HepG2 (cell line): ENCODE results near the gene NME1. TPM values are rescaled to one million over a fixed set of nuclear protein-coding genes. Genes with fewer than 3 reads are reported as not detected.

ENCODE experiments used
- ATF5 ChIP-seq: sonication (generic); formaldehyde crosslinking; IDR thresholded peaks from 2 replicates; pipeline ENCODE4 v1.4.0; 2020; ENCODE audit warnings: mild to moderate bottlenecking, low read depth, missing genetic modification reagents
- ELF1 ChIP-seq: sonication (generic); formaldehyde crosslinking; IDR thresholded peaks from 2 replicates; pipeline ENCODE4 v1.4.0; 2020; ENCODE audit warnings: missing genetic modification reagents
- ERF ChIP-seq: IDR thresholded peaks from 2 replicates; pipeline ENCODE4 v1.6.1; 2018; ENCODE audit warnings: missing biosample characterization, missing genetic modification reagents
- HDAC1 ChIP-seq: sonication (generic); formaldehyde crosslinking; IDR thresholded peaks from 2 replicates; pipeline ENCODE4 v1.5.1; 2020; ENCODE audit warnings: mild to moderate bottlenecking, missing genetic modification reagents
- MAX ChIP-seq: IDR thresholded peaks from 2 replicates; pipeline ENCODE4 v1.6.1; 2012; ENCODE audit warnings: inconsistent platforms
- MXI1 ChIP-seq: IDR thresholded peaks from 3 replicates; pipeline ENCODE4 v1.6.1; 2012; ENCODE audit warnings: low read depth, low read length, inconsistent platforms, borderline replicate concordance
- NFYC ChIP-seq: IDR thresholded peaks from 2 replicates; pipeline ENCODE4 v1.6.1; 2016; ENCODE audit warnings: missing genetic modification reagents, missing compliant biosample characterization
- PREB ChIP-seq: sonication (generic); formaldehyde crosslinking; IDR thresholded peaks from 2 replicates; pipeline ENCODE4 v1.4.0; 2020; ENCODE audit warnings: missing genetic modification reagents
- TFDP1 ChIP-seq: IDR thresholded peaks from 2 replicates; pipeline ENCODE4 v1.6.1; 2016; ENCODE audit warnings: missing compliant biosample characterization, missing genetic modification reagents, borderline replicate concordance
- ZFY ChIP-seq: sonication (generic); formaldehyde crosslinking; IDR thresholded peaks from 2 replicates; pipeline ENCODE4 v1.4.0; 2020; ENCODE audit warnings: missing genetic modification reagents
- ZNF292 ChIP-seq: sonication (generic); formaldehyde crosslinking; IDR thresholded peaks from 2 replicates; pipeline ENCODE4 v1.8.1; 2022; ENCODE audit warnings: mild to moderate bottlenecking, low read depth, missing genetic modification reagents, borderline replicate concordance
- ZNF550 ChIP-seq: sonication (generic); formaldehyde crosslinking; IDR thresholded peaks from 2 replicates; pipeline ENCODE4 v1.4.0; 2020; ENCODE audit warnings: mild to moderate bottlenecking, missing genetic modification reagents, borderline replicate concordance
- ZNF558 ChIP-seq: sonication (generic); formaldehyde crosslinking; IDR thresholded peaks from 2 replicates; pipeline ENCODE4 v1.9.0; 2022; ENCODE audit warnings: mild to moderate bottlenecking, missing genetic modification reagents, borderline replicate concordance
- ZNF607 ChIP-seq: sonication (generic); formaldehyde crosslinking; IDR thresholded peaks from 2 replicates; pipeline ENCODE4 v1.5.1; 2020; ENCODE audit warnings: missing genetic modification reagents, mild to moderate bottlenecking, borderline replicate concordance
- ZSCAN21 ChIP-seq: sonication (generic); formaldehyde crosslinking; IDR thresholded peaks from 2 replicates; pipeline ENCODE4 v1.8.0; 2022; ENCODE audit warnings: mild to moderate bottlenecking, missing genetic modification reagents, moderate library complexity, borderline replicate concordance
- polyA plus RNA-seq, 8 experiments: library from polyadenylated mRNA; depleted of rRNA in 3 of 8; stranded (reverse) in 7 of 8; unstranded in 1 of 8; fragments of >200 nt; fragmentation: Illumina TruSeq in 4 of 8; extraction: Trizol in 4 of 8; gene quantifications; 2 replicates each; pipeline versions ENCODE4 v1.2.1 to v1.2.3, GENCODE V29; 2011 to 2016; ENCODE audit warnings: low read depth in 4 of 8, missing spikeins in 1 of 8, mixed read lengths in 1 of 8; ENCODE audit not compliant: insufficient read depth in 1 of 8
- total RNA-seq, 5 experiments: library from RNA; depleted of rRNA; stranded (reverse); fragments of >200 nt; fragmentation: Illumina TruSeq; extraction: Trizol; gene quantifications; 2 replicates each; pipeline ENCODE4 v1.2.3, GENCODE V29; 2016; ENCODE audit warnings: low read depth in 1 of 5
- TF ChIP-seq, protein P1 (sequence below): IDR thresholded peaks from 2 replicates; pipeline ENCODE4 v1.6.1; 2016; ENCODE audit warnings: missing biosample characterization, missing genetic modification reagents, low read depth
- TF ChIP-seq, protein P2 (sequence below): sonication (generic); formaldehyde crosslinking; IDR thresholded peaks from 2 replicates; pipeline ENCODE4 v1.4.0; 2020; ENCODE audit warnings: missing genetic modification reagents, mild to moderate bottlenecking, borderline replicate concordance
- TF ChIP-seq, protein P3 (sequence below): IDR thresholded peaks from 2 replicates; pipeline ENCODE4 v1.6.1; 2016; ENCODE audit warnings: mild to moderate bottlenecking

NME1 gene
- total and polyA plus RNA-seq, 2 of the 13 experiments (the other 11 are each of a cell fraction or from before 2014, with no cell fraction given): 295 to 516 TPM

DNA sequence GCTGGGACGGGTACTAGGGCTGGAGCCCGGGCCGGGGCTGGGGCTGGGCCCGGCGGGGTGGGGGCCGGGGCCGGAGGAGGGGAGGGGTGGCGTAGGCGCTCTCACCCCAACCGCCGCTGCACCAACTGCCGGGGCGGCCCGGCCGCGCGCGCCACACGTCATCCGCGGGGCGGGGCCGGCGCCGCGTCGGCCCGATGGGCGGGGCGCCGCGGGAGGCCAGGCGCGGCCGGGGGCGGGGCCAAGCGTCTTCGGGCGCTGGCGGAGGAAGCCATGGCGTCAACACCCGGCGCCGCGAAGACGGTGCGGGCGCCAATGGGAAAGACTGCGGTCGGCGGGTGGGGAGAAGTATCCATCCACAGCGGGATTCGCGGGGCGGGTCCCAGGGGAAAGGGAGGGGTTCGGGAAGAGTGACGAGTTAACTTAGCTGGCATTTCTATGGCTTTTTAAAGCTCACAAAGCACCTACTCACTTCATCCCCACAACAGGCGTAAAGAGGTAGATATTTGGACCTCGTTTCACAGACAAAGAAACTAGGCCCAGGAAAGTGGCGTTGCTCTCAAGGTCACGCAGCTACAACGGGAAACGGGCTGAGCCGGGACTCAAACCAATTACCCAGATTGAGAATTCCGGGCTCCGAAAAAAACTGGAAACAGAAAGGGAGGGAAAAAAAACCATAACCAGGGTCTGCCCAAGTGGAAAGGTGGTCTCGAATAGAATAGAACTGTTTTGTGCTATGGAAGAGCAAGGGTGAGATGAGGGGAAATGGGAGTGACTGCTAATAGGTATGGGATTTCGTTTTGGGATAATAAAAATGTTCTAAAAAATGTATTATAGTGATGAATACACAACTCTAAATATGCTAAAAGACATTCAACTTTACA lies 32.4 kb upstream of the NME1 start, which contains the start of gene SPAG9 (continued):
- 0 out of 2 replicates have a peak, but pooled peaks have one; percentile 49 for TF ChIP-seq ZNF550 (CRISPR knock-in tag)
- TF ChIP-seq, protein P1, sequence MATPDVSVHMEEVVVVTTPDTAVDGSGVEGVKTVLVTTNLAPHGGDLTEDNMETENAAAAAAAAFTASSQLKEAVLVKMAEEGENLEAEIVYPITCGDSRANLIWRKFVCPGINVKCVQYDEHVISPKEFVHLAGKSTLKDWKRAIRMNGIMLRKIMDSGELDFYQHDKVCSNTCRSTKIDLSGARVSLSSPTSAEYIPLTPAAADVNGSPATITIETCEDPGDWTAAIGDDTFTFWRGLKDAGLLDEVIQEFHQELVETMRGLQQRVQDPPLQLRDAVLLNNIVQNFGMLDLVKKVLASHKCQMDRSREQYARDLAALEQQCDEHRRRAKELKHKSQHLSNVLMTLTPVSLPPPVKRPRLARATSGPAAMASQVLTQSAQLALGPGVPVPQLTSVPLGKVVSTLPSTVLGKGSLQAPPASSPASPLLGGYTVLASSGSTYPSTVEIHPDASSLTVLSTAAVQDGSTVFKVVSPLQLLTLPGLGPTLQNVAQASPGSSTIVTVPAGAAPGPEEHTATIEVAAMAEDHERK (CRISPR knock-in tag): no peak
- peak; percentile 68; the same call in 1 of the 2 replicates for TF ChIP-seq ZNF607 (CRISPR knock-in tag)
- TF ChIP-seq ZNF292 (CRISPR knock-in tag): no peak
- TF ChIP-seq, protein P2, sequence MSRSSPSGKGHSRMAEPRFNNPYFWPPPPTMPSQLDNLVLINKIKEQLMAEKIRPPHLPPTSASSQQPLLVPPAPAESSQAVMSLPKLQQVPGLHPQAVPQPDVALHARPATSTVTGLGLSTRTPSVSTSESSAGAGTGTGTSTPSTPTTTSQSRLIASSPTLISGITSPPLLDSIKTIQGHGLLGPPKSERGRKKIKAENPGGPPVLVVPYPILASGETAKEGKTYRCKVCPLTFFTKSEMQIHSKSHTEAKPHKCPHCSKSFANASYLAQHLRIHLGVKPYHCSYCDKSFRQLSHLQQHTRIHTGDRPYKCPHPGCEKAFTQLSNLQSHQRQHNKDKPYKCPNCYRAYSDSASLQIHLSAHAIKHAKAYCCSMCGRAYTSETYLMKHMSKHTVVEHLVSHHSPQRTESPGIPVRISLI (CRISPR knock-in tag): no peak
- TF ChIP-seq ZFY (CRISPR knock-in tag): peak; percentile 47
- no peak for TF ChIP-seq ELF1
- no peak for TF ChIP-seq PREB (CRISPR knock-in tag)
- peak; percentile 74 for TF ChIP-seq ZSCAN21 (CRISPR knock-in tag)
- TF ChIP-seq TFDP1 (CRISPR knock-in tag): peak; percentile 69
- TF ChIP-seq ATF5 (CRISPR knock-in tag): no peak; the same call in 1 of the 2 replicates
- TF ChIP-seq, protein P3, sequence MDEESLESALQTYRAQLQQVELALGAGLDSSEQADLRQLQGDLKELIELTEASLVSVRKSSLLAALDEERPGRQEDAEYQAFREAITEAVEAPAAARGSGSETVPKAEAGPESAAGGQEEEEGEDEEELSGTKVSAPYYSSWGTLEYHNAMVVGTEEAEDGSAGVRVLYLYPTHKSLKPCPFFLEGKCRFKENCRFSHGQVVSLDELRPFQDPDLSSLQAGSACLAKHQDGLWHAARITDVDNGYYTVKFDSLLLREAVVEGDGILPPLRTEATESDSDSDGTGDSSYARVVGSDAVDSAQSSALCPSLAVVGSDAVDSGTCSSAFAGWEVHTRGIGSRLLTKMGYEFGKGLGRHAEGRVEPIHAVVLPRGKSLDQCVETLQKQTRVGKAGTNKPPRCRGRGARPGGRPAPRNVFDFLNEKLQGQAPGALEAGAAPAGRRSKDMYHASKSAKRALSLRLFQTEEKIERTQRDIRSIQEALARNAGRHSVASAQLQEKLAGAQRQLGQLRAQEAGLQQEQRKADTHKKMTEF: peak; percentile 50; the same call in 1 of the 2 replicates
- TF ChIP-seq NFYC: peak; percentile 77
- no peak; the same call in 1 of the 2 replicates for TF ChIP-seq ERF
- peak; percentile 54 for TF ChIP-seq HDAC1 (CRISPR knock-in tag)
- TF ChIP-seq ZNF558 (CRISPR knock-in tag): 0 out of 2 replicates have a peak, but pooled peaks have one; percentile 21
- peak; percentile 51; the same call in 1 of the 2 replicates for TF ChIP-seq MAX
- peak; percentile 76; the same call in 2 of the 3 replicates for TF ChIP-seq MXI1
